GM04503 (cell line): ENCODE data around the gene NT5DC2.
A peak's percentile ranks its signal among the peaks of the same experiment; 100 is the strongest.

Experiments used
- DNase-seq: peaks from one replicate; pipeline ENCODE4 v3.0.0-alpha.2; 2012; ENCODE audit warnings: low read depth

The NT5DC2 gene

DNA sequence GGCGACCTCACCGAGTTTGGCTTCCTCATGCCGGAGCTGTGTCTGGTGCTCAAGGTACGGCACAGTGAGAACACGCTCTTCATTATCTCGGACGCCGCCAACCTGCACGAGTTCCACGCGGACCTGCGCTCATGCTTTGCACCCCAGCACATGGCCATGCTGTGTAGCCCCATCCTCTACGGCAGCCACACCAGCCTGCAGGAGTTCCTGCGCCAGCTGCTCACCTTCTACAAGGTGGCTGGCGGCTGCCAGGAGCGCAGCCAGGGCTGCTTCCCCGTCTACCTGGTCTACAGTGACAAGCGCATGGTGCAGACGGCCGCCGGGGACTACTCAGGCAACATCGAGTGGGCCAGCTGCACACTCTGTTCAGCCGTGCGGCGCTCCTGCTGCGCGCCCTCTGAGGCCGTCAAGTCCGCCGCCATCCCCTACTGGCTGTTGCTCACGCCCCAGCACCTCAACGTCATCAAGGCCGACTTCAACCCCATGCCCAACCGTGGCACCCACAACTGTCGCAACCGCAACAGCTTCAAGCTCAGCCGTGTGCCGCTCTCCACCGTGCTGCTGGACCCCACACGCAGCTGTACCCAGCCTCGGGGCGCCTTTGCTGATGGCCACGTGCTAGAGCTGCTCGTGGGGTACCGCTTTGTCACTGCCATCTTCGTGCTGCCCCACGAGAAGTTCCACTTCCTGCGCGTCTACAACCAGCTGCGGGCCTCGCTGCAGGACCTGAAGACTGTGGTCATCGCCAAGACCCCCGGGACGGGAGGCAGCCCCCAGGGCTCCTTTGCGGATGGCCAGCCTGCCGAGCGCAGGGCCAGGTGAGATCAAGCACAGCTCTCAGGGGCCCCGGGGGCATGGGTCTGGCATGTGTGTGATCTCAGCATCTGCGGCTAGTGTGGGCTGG, 45.6 kb downstream of the NT5DC2 start:
- no peak for DNase-seq

GRCh38 chr3:52487050-52487787, 46.4 kb downstream of the NT5DC2 start:
- DNase-seq, result no peak

- no peak for DNase-seq
These were observed 48.8 kb downstream of the NT5DC2 start for GRCh38 chr3:52484680-52485461.

DNA sequence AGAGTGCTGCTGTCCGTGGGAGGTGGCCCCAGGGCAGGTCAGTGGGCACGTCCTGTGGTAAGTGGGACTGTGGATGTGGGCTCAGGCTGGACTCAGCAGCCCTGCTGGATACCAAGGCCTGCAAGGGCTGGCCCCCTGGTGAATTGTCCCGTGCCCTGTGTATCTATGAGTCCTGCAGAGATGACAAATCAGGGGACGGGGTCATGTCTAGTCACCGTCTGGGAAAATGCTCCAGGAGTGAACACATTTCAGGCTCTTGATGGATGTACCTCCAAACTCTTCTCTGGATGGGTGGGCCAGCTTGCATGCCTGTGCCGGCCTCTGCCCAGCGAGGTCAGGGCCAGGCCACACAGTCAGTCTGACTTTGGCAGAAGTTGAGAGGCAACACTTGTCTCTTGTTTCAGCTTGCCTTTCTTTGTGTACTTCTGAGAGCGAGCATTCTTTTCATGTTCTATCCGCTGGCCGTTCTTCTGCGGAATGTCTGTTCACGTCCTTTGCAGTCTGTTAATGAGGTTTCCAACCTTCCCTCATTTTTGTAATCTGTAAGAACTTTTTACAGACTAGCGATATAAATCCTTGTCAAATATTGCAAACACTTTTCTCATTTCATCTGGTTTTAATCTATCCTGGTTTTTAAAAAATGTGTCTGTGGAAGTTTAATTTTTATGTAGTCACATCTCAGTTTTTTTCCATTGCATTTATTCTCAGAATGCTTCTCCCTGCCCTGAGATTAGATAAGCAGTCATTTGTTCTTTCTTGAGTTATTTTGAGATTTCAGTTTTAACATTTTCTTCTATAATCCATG, 49.9 kb downstream of the NT5DC2 start:
- DNase-seq, result peak; percentile 73

GRCh38 chr3:52483081-52483480, 50.6 kb downstream of the NT5DC2 start:
- no peak for DNase-seq

- no peak for DNase-seq
These were observed 51.7 kb downstream of the NT5DC2 start for GRCh38 chr3:52481819-52482521.

DNA sequence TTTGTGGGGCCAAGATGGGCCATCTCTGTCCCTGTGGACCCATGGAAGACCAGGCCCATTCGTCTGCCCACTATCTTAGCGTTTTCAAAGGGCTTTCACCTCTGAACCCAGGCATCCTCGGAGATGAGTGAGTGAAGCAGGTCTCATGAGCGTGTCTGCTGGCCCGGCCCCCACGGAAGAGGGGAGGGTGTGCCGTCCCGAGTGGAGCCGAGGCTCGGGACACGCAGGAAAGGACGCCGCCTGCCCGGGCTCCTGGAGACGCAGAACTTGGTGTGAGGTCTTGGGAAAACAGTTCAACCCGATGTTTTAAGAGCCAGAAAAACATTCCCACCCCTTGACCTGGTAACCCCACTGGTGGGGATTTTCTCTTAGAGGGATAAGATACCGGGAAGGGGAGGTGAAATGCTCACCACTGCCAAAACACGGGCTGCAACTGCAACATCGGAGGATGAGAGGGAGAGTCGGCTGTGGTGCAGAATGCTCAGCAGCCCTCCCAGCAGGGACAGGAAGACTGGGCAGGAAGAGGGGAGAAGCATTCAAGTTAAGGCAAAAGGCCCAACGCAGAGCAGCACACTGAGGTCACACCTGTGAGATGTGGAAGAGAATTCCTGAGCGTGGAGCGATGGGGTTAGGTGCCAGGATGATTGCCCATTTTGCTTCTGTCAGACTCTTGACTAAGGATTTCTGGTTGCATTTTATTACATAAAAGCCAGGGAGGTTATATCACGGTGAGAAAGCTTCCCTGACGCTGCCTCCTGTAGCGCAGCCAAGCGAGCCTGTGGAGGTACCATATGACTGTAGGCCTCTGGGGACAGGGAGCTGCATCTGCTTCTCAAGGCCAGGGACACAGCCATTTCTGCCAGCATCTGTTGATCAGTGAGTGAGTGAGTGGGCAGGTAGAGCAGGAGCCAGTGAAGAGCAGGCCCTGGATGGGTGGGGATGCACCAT, 52.6 kb downstream of the NT5DC2 start:
- DNase-seq, result no peak

DNA sequence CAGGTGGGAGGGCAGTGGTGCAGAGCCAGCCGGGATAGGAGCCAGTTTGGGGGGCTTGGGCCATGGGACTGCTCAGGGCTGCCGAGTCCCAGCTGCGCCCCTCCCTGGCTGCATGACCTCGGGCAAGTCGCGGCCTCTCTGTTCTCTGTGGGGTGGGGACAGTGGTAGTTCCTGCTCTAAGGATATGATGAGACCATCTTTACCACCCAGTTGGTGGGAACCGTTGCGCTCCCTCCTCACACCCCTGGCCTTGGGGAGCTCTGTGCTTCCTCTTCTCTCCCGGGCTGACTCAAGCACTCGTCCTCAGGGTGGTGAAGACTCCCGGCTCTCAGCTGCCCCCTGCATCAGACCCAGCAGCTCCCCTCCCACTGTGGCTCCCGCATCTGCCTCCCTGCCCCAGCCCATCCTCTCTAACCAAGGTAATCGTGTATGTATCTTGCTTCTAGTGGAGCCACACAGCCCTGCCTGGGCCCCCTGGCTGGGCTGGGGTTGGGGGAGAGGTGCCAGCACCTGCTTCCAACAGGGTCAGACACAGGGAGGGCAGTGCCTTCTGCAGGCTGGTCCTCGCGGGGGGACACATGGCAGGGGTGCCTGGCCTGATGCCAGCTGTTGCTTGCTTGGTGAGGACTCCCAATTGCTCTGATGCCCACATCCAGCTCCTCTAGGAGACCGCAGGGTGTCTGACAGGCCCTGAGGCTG, 53.6 kb downstream of the NT5DC2 start:
- DNase-seq, result no peak

GRCh38 chr3:52479037-52479876, 54.4 kb downstream of the NT5DC2 start:
- no peak for DNase-seq

DNA sequence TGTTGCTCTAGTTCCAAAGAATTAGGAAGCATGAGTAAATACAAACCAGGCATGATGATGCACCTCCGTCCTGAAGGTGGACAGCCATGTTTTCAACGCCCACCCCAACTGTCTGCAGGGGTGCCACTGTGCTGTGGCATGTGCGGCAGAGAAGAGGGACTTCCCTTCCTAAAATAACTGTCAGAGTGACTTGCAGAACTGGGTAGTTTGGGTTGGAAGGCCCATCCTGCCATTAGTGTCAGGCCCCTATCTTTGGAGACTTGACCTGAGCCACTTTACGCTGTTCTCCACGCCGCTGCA, 55.9 kb downstream of the NT5DC2 start:
- DNase-seq, result no peak

DNA sequence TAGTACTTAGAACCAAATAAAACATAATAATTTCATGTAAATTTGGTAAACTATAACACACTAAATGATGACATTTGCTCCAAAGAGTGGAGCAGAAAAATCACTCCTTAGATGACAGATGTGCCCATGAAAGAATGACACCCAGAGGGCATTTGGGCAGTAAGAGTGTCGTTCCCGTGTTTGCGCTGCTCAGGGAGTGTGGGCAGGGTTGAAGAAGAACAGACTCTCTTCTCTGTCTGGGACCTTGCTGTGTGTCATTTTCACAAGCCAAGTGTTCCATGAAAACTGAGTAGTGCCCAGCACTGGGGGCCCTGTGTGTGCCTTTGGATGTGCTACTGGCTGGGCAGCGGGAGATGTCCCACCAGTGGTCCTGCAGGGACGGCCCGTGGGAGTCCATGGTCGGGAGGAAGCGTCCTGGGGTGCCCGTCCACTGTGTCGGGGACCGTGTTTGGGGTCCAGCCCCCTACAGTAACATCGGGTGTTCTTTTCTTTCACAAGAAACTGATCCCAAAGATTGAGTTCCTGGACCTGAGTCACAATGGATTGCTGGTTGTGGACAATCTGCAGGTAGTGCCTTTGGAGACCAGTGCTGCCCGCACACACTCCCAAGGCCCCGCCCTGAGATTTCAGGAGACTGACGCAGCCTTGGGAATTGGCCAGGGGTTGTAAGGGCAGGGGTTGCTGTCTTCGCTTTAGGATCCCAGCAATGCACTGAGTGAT, 56.4 kb downstream of the NT5DC2 start:
- DNase-seq, result no peak
